GM23248 (cell line): ENCODE results near the gene MAP3K4. TPM values are rescaled to one million over a fixed set of nuclear protein-coding genes. Genes with fewer than 3 reads are reported as not detected.
"Not testable (repeated sequence)": the region's sequence is repeated elsewhere in the genome, so short reads cannot be mapped to it uniquely, and the experiment has no call there.

ENCODE experiments used
- DNase-seq: peaks from one replicate; pipeline ENCODE4 v3.0.0-alpha.2; 2015
- H2AFZ ChIP-seq: fragments of 200-600 bp; sonication (generic); 2 replicates; pipeline ENCODE4 v1.6.1; 2016; ENCODE audit warnings: antibody characterized with exemption
- H3F3A ChIP-seq: fragments of 200-600 bp; sonication (generic); 2 replicates; pipeline ENCODE4 v1.6.1; 2016; ENCODE audit warnings: mild to moderate bottlenecking, antibody characterized with exemption, mixed run types; ENCODE audit not compliant: insufficient read depth
- H3K27ac ChIP-seq: fragments of 200-600 bp; sonication (generic); 2 replicates; pipeline ENCODE4 v1.5.1; 2016; ENCODE audit warnings: mild to moderate bottlenecking
- H3K27me3 ChIP-seq: fragments of 200-600 bp; sonication (generic); replicated peaks from 2 replicates; pipeline ENCODE4 v1.6.1; 2016; ENCODE audit warnings: mild to moderate bottlenecking; ENCODE audit not compliant: insufficient read depth
- H3K36me3 ChIP-seq: fragments of 200-600 bp; sonication (generic); 2 replicates; pipeline ENCODE4 v1.6.1; 2016; ENCODE audit warnings: low read depth, mild to moderate bottlenecking
- H3K4me1 ChIP-seq: fragments of 200-600 bp; sonication (generic); 2 replicates; pipeline ENCODE4 v1.6.1; 2016; ENCODE audit warnings: mild to moderate bottlenecking; ENCODE audit not compliant: insufficient read depth
- H3K4me2 ChIP-seq: fragments of 200-600 bp; sonication (generic); one replicate; pipeline ENCODE4 v1.6.1; 2016; ENCODE audit warnings: mild to moderate bottlenecking; ENCODE audit not compliant: unreplicated experiment
- H3K4me3 ChIP-seq: fragments of 200-600 bp; sonication (generic); 2 replicates; pipeline ENCODE4 v1.5.1; 2016; ENCODE audit warnings: mild to moderate bottlenecking
- H3K79me2 ChIP-seq: fragments of 200-600 bp; sonication (generic); 2 replicates; pipeline ENCODE4 v1.6.1; 2016; ENCODE audit warnings: mild to moderate bottlenecking; ENCODE audit not compliant: insufficient read depth
- H3K9ac ChIP-seq: fragments of 200-600 bp; sonication (generic); 2 replicates; pipeline ENCODE4 v1.6.1; 2016; ENCODE audit warnings: mild to moderate bottlenecking
- H3K9me2 ChIP-seq: fragments of 200-600 bp; sonication (generic); 2 replicates; pipeline ENCODE4 v1.6.1; 2016; ENCODE audit warnings: mixed run types, mild to moderate bottlenecking, moderate library complexity; ENCODE audit not compliant: insufficient read depth
- H3K9me3 ChIP-seq: fragments of 200-600 bp; sonication (generic); one replicate; pipeline ENCODE4 v1.6.1; 2017; ENCODE audit warnings: low read depth
- H4K20me1 ChIP-seq: fragments of 200-600 bp; sonication (generic); 2 replicates; pipeline ENCODE4 v1.6.0; 2016; ENCODE audit not compliant: insufficient read depth
- EZH2 ChIP-seq: fragments of 200-600 bp; sonication (generic); IDR thresholded peaks from 2 replicates; pipeline ENCODE4 v1.6.1; 2018; ENCODE audit warnings: antibody characterized with exemption, mild to moderate bottlenecking; ENCODE audit not compliant: insufficient read depth, poor library complexity, severe bottlenecking
- EZH2phosphoT487 ChIP-seq: fragments of 200-600 bp; sonication (generic); IDR thresholded peaks from 2 replicates; pipeline ENCODE4 v1.6.1; 2018; ENCODE audit warnings: antibody characterized with exemption, moderate library complexity, mild to moderate bottlenecking, low read depth; ENCODE audit not compliant: insufficient read depth
- WGBS, 2 experiments: methylation state at CpG; one replicate each; pipeline ENCODE4 v1.1.6; 2015 to 2017; ENCODE audit warnings: low lambda C conversion rate in 2 of 2, low coverage in 1 of 2; ENCODE audit errors: missing lambda C conversion rate in 2 of 2; 5-methylcytosine and 5-hydroxymethylcytosine counted together
- in situ Hi-C: fragments of 300-500 bp; cut with MboI; formaldehyde crosslinking; loops from 2 replicates; pipeline ENCODE4 v1.15.0; 2020
- polyA plus RNA-seq: library from polyadenylated mRNA; unstranded; fragments of >200 nt; fragmentation: Nextera tagmentation; extraction: Ambion mirVana; gene quantifications from 2 replicates; pipeline ENCODE4 v1.2.1, GENCODE V29; 2016
- total RNA-seq: library from RNA; depleted of rRNA; stranded (reverse); fragments of >200 nt; shearing (Covaris generic); gene quantifications from 2 replicates; pipeline ENCODE4 v1.2.3, GENCODE V29; 2014

The MAP3K4 gene
- total and polyA plus RNA-seq, 2 experiments from 2014 or later: 13.0 to 26.2 TPM

DNA sequence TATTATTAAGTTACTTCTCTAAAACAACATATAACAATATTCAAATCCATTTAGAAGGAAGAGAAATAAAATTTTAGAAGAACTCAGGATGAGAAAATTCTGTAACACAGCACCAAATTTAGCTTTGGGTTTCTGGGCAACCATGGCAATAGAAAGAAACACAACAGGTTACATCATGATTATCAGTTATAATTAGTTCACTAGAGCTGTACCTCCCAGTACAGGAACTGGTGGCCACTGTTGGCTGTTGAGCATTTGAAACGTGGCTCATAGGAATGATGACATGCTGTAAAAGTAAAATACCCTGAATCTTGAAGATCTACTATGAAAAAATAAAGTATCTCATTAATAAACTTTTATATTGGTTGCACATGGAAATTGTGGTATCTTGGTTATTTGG is 23.7 kb upstream of the MAP3K4 start:
- no peak overlapping the region for H3K9ac ChIP-seq
- no peaks in the 10 kb centered on the region for H3K36me3 ChIP-seq
- H3K79me2 ChIP-seq: no peaks in the 10 kb centered on the region
- peaks cover 15% of the 10 kb centered on the region for H3K4me1 ChIP-seq
- peak; percentile 39 for DNase-seq
- H3K4me3 ChIP-seq: no peak overlapping the region
- H4K20me1 ChIP-seq: no peaks in the 10 kb centered on the region
- TF ChIP-seq EZH2phosphoT487 (no peak), EZH2 (no peak)
- H3K9me3 ChIP-seq: no peaks in the 10 kb centered on the region
- no peak overlapping the region for H3K27ac ChIP-seq
- 0 out of 2 replicates have a peak, but pooled peaks cover 3% of the 10 kb centered on the region for H3K9me2 ChIP-seq
- WGBS, 2 experiments: 42 to 61% methylated on average over 1 of the region's 1 CpG
- no peak overlapping the region for H3K4me2 ChIP-seq
- H3K27me3 ChIP-seq: no peaks in the 10 kb centered on the region
- H2AFZ ChIP-seq: no peak overlapping the region
- in situ Hi-C loops: no loop called here
- H3F3A ChIP-seq: peaks cover 16% of the 10 kb centered on the region; the same call in 1 of the 2 replicates

DNA sequence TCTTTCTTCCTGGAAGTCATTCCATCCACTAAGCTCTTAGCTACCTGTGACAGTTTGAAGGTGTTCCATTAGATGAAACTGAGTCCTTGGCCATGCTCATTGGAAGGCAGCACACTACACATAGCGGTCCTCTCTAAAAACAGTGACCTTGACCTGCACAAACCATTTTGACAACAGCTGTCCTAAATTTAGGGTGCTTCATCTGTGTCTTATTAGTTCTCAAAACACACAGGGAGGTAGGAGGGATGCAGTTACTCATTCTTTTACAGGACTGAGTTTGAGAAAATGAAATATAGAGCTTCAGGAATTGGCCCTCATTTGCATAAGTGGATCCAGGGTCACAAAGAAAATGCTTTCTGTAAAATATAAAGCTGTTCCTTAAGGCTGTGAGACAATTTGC is 20.4 kb upstream of the MAP3K4 start:
- in situ Hi-C loops: no loop called here

DNA sequence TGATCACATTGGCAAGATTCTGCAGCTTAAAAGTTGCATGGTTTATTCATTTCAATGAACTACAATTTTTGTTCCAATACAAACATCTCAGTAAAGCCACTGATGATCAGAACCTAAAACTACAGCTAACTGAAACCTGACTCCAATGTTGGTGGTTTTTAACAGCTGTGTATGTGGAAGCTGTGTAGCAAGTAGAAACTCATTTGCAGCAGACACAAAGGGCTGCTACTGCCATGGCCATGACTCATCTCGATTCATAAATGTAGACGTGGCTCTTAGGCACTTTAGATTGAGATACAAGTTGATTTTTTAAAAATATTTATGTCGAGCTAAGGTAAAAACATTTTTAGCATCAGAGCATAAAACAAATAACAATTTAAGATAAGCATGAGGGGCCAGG is 19.5 kb upstream of the MAP3K4 start:
- peaks cover 39% of the 10 kb centered on the region for H3K4me1 ChIP-seq
- TF ChIP-seq EZH2phosphoT487 (no peak), EZH2 (no peak)
- no peak overlapping the region for H3K4me3 ChIP-seq
- 13 to 23% methylated on average over 3 of the region's 3 CpGs for WGBS, 2 experiments
- H2AFZ ChIP-seq: no peak overlapping the region
- in situ Hi-C loops: no loop called here
- peaks cover 37% of the 10 kb centered on the region for H3F3A ChIP-seq
- H3K27ac ChIP-seq: peak overlapping the region; percentile 98
- no peaks in the 10 kb centered on the region for H3K9me3 ChIP-seq
- no peaks in the 10 kb centered on the region for H3K79me2 ChIP-seq
- DNase-seq: peak; percentile 95
- no peaks in the 10 kb centered on the region for H3K36me3 ChIP-seq
- H4K20me1 ChIP-seq: no peaks in the 10 kb centered on the region
- peak overlapping the region; percentile 62 for H3K4me2 ChIP-seq
- no peaks in the 10 kb centered on the region for H3K27me3 ChIP-seq
- peak overlapping the region; percentile 84 for H3K9ac ChIP-seq
- H3K9me2 ChIP-seq: no peaks in the 10 kb centered on the region

More for the DNA sequence above, 20.4 kb upstream of the MAP3K4 start:
- H3K79me2 ChIP-seq: no peaks in the 10 kb centered on the region
- no peak for DNase-seq
- no peak overlapping the region for H3K27ac ChIP-seq
- no peaks in the 10 kb centered on the region for H3K9me2 ChIP-seq
- no peaks in the 10 kb centered on the region for H3K36me3 ChIP-seq
- H3K9ac ChIP-seq: no peak overlapping the region
- H3K4me3 ChIP-seq: no peak overlapping the region
- H4K20me1 ChIP-seq: no peaks in the 10 kb centered on the region
- no peak overlapping the region for H3K4me2 ChIP-seq
- no peak overlapping the region for H2AFZ ChIP-seq
- TF ChIP-seq EZH2phosphoT487 (no peak), EZH2 (no peak)
- H3K9me3 ChIP-seq: no peaks in the 10 kb centered on the region
- WGBS, 2 experiments: 94 to 95% methylated on average over 1 of the region's 1 CpG
- H3F3A ChIP-seq: peaks cover 37% of the 10 kb centered on the region
- H3K4me1 ChIP-seq: peaks cover 39% of the 10 kb centered on the region
- no peaks in the 10 kb centered on the region for H3K27me3 ChIP-seq

DNA sequence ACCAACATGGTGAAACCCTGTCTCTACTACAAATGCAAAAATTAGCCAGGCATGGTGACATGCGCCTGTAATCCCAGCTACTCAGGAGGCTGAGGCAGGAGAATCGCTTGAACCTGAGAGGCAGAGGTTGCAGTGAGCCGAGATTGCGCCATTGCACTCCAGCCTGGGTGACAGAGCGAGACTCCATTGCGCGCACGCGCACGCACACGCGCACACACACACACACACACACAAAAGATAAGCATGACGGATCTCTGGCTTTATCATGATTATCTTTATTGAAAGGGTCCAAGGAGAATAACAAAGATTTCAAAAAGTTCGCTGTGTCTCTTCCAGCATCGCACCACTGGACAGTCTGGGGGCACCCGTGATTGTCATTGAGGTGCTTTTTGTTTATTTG is 19.0 kb upstream of the MAP3K4 start:
- in situ Hi-C loops, H3K4me3 ChIP-seq, H4K20me1 ChIP-seq, H3K9me2 ChIP-seq, H3K36me3 ChIP-seq, H3K9me3 ChIP-seq, DNase-seq, H3K79me2 ChIP-seq, H3K27me3 ChIP-seq: not testable (repeated sequence)
- Histone ChIP-seq H3F3A (peaks cover 37% of the 10 kb centered on the region), H3K27ac (peak overlapping the region; percentile 98), H3K9ac (peak overlapping the region; percentile 84), H2AFZ (peak overlapping the region; percentile 46; the same call in 1 of the 2 replicates), H3K4me2 (peak overlapping the region; percentile 62), H3K4me1 (peaks cover 39% of the 10 kb centered on the region)
- 90 to 93% methylated on average over 15 to 16 of the region's 16 CpGs for WGBS, 2 experiments
